ENCODE data around the gene TCF4.

The TCF4 gene

GRCh38 chr18:55390898-55391297, 197.1 kb downstream of the TCF4 start:
- Mint-ChIP-seq H3K9me3 (no peaks in the 10 kb centered on the region), H3K36me3 (ENCODE audit: low read depth) (no peaks in the 10 kb centered on the region), H3K4me1 (ENCODE audit: low read depth) (no peaks in the 10 kb centered on the region), H3K27ac (no peak overlapping the region), H3K4me3 (no peak overlapping the region), H3K27me3 (no peaks in the 10 kb centered on the region)
- no peak for DNase-seq

- Mint-ChIP-seq H3K9me3 (no peaks in the 10 kb centered on the region), H3K4me1 (ENCODE audit: low read depth) (no peaks in the 10 kb centered on the region), H3K4me3 (no peak overlapping the region), H3K27me3 (no peaks in the 10 kb centered on the region), H3K36me3 (ENCODE audit: low read depth) (no peaks in the 10 kb centered on the region), H3K27ac (no peak overlapping the region)
- DNase-seq: no peak
Observed at GRCh38 chr18:55387139-55387984, 200.6 kb downstream of the TCF4 start.

- Mint-ChIP-seq H3K27me3 (no peaks in the 10 kb centered on the region), H3K27ac (no peak overlapping the region)
Observed at GRCh38 chr18:55386545-55386944, 201.4 kb downstream of the TCF4 start.

GRCh38 chr18:55385770-55386169, 202.2 kb downstream of the TCF4 start:
- no peak overlapping the region for H3K27ac Mint-ChIP-seq
- H3K27me3 Mint-ChIP-seq: no peaks in the 10 kb centered on the region
- no peak overlapping the region for H3K4me3 Mint-ChIP-seq
- no peaks in the 10 kb centered on the region for H3K9me3 Mint-ChIP-seq
- H3K36me3 Mint-ChIP-seq (ENCODE audit: low read depth): no peaks in the 10 kb centered on the region
- H3K4me1 Mint-ChIP-seq (ENCODE audit: low read depth): no peaks in the 10 kb centered on the region
- no peak for DNase-seq

More at GRCh38 chr18:55386545-55386944, 201.4 kb downstream of the TCF4 start:
- DNase-seq: no peak
- no peaks in the 10 kb centered on the region for H3K9me3 Mint-ChIP-seq
- no peaks in the 10 kb centered on the region for H3K4me1 Mint-ChIP-seq (ENCODE audit: low read depth)
- H3K36me3 Mint-ChIP-seq (ENCODE audit: low read depth): no peaks in the 10 kb centered on the region
- no peak overlapping the region for H3K4me3 Mint-ChIP-seq

- H3K9me3 Mint-ChIP-seq: no peaks in the 10 kb centered on the region
- no peaks in the 10 kb centered on the region for H3K4me1 Mint-ChIP-seq (ENCODE audit: low read depth)
- H3K36me3 Mint-ChIP-seq (ENCODE audit: low read depth): no peaks in the 10 kb centered on the region
- DNase-seq: no peak
- no peaks in the 10 kb centered on the region for H3K27me3 Mint-ChIP-seq
- no peak overlapping the region for H3K27ac Mint-ChIP-seq
- H3K4me3 Mint-ChIP-seq: no peak overlapping the region
Observed at GRCh38 chr18:55384551-55385275, 203.3 kb downstream of the TCF4 start.

- no peaks in the 10 kb centered on the region for H3K27me3 Mint-ChIP-seq
- DNase-seq: no peak
- H3K9me3 Mint-ChIP-seq: no peaks in the 10 kb centered on the region
- H3K4me3 Mint-ChIP-seq: no peak overlapping the region
- no peaks in the 10 kb centered on the region for H3K36me3 Mint-ChIP-seq (ENCODE audit: low read depth)
- H3K27ac Mint-ChIP-seq: no peak overlapping the region
- H3K4me1 Mint-ChIP-seq (ENCODE audit: low read depth): no peaks in the 10 kb centered on the region
Observed at GRCh38 chr18:55384115-55384514, 203.9 kb downstream of the TCF4 start.

- Mint-ChIP-seq H3K4me3 (no peak overlapping the region), H3K27ac (no peak overlapping the region), H3K36me3 (ENCODE audit: low read depth) (no peaks in the 10 kb centered on the region), H3K9me3 (no peaks in the 10 kb centered on the region), H3K27me3 (no peaks in the 10 kb centered on the region), H3K4me1 (ENCODE audit: low read depth) (no peaks in the 10 kb centered on the region)
- no peak for DNase-seq
Observed at GRCh38 chr18:55382277-55382805, 205.7 kb downstream of the TCF4 start.

GRCh38 chr18:55381277-55381676, 206.7 kb downstream of the TCF4 start:
- DNase-seq: no peak
- Mint-ChIP-seq H3K9me3 (no peaks in the 10 kb centered on the region), H3K27ac (no peak overlapping the region), H3K27me3 (no peaks in the 10 kb centered on the region), H3K4me1 (ENCODE audit: low read depth) (no peaks in the 10 kb centered on the region), H3K36me3 (ENCODE audit: low read depth) (no peaks in the 10 kb centered on the region), H3K4me3 (no peak overlapping the region)

GRCh38 chr18:55380589-55380988, 207.4 kb downstream of the TCF4 start:
- no peak for DNase-seq
- Mint-ChIP-seq H3K36me3 (ENCODE audit: low read depth) (no peaks in the 10 kb centered on the region), H3K4me3 (no peak overlapping the region), H3K9me3 (no peaks in the 10 kb centered on the region), H3K4me1 (ENCODE audit: low read depth) (no peaks in the 10 kb centered on the region), H3K27me3 (no peaks in the 10 kb centered on the region), H3K27ac (no peak overlapping the region)

- H3K4me3 Mint-ChIP-seq: no peak overlapping the region
- no peaks in the 10 kb centered on the region for H3K36me3 Mint-ChIP-seq (ENCODE audit: low read depth)
- DNase-seq: no peak
- H3K27me3 Mint-ChIP-seq: no peaks in the 10 kb centered on the region
- H3K9me3 Mint-ChIP-seq: no peaks in the 10 kb centered on the region
- H3K27ac Mint-ChIP-seq: no peak overlapping the region
- no peaks in the 10 kb centered on the region for H3K4me1 Mint-ChIP-seq (ENCODE audit: low read depth)
Observed at GRCh38 chr18:55376387-55376786, 211.6 kb downstream of the TCF4 start.

GRCh38 chr18:55375930-55376329, 212.1 kb downstream of the TCF4 start:
- Mint-ChIP-seq H3K36me3 (ENCODE audit: low read depth) (no peaks in the 10 kb centered on the region), H3K9me3 (no peaks in the 10 kb centered on the region), H3K27me3 (no peaks in the 10 kb centered on the region), H3K27ac (no peak overlapping the region), H3K4me1 (ENCODE audit: low read depth) (no peaks in the 10 kb centered on the region), H3K4me3 (no peak overlapping the region)
- no peak for DNase-seq

GRCh38 chr18:55374741-55375140, 213.3 kb downstream of the TCF4 start:
- no peak overlapping the region for H3K4me3 Mint-ChIP-seq
- no peaks in the 10 kb centered on the region for H3K27me3 Mint-ChIP-seq
- DNase-seq: no peak
- no peaks in the 10 kb centered on the region for H3K4me1 Mint-ChIP-seq (ENCODE audit: low read depth)
- H3K9me3 Mint-ChIP-seq: no peaks in the 10 kb centered on the region
- no peaks in the 10 kb centered on the region for H3K36me3 Mint-ChIP-seq (ENCODE audit: low read depth)
- H3K27ac Mint-ChIP-seq: no peak overlapping the region

GRCh38 chr18:55372209-55372608, 215.8 kb downstream of the TCF4 start:
- no peaks in the 10 kb centered on the region for H3K9me3 Mint-ChIP-seq
- no peak overlapping the region for H3K27ac Mint-ChIP-seq
- H3K27me3 Mint-ChIP-seq: no peaks in the 10 kb centered on the region
- H3K36me3 Mint-ChIP-seq (ENCODE audit: low read depth): no peaks in the 10 kb centered on the region
- DNase-seq: no peak
- no peaks in the 10 kb centered on the region for H3K4me1 Mint-ChIP-seq (ENCODE audit: low read depth)
- H3K4me3 Mint-ChIP-seq: no peak overlapping the region

GRCh38 chr18:55370936-55371335, 217.1 kb downstream of the TCF4 start:
- Mint-ChIP-seq H3K36me3 (ENCODE audit: low read depth) (no peaks in the 10 kb centered on the region), H3K9me3 (no peaks in the 10 kb centered on the region), H3K4me1 (ENCODE audit: low read depth) (no peaks in the 10 kb centered on the region), H3K27ac (no peak overlapping the region), H3K4me3 (no peak overlapping the region), H3K27me3 (no peaks in the 10 kb centered on the region)
- DNase-seq: no peak

GRCh38 chr18:55369346-55369745, 218.6 kb downstream of the TCF4 start:
- H3K4me3 Mint-ChIP-seq: no peak overlapping the region
- H3K27me3 Mint-ChIP-seq: no peaks in the 10 kb centered on the region
- no peak overlapping the region for H3K27ac Mint-ChIP-seq
- no peaks in the 10 kb centered on the region for H3K4me1 Mint-ChIP-seq (ENCODE audit: low read depth)
- no peaks in the 10 kb centered on the region for H3K36me3 Mint-ChIP-seq (ENCODE audit: low read depth)
- H3K9me3 Mint-ChIP-seq: no peaks in the 10 kb centered on the region
- no peak for DNase-seq
